SK-N-MC (cell line): ENCODE measurements around the gene IRGQ.

ENCODE experiments used
- EZH2 ChIP-seq: fragments of 200-600 bp; sonication (generic); IDR thresholded peaks from one replicate; pipeline ENCODE4 v1.6.1; 2017; ENCODE audit warnings: antibody characterized with exemption
- POLR2AphosphoS5 ChIP-seq: IDR thresholded peaks from 2 replicates; pipeline ENCODE4 v1.6.1; 2012; ENCODE audit warnings: mild to moderate bottlenecking, low read depth, low read length, borderline replicate concordance

DNA sequence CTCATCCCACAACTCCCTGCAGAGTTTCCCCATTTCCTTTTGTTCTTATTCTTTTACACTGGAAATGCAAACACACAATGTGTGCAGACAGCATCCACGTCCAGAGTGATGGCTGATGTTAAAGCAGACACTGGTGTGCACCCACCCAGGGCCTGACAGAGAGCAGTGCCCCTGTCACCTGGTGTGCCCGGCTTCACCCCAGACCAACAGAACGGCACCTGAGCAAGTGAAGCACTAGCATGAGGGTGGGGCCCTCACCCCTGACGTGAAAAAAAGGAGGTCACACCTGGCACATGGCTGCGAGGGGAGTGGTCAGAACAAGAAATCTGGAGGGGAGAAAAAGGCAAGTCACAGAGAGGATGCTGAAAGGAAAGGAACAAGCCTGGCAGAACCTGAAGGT is 50.7 kb downstream of the IRGQ start:
- TF ChIP-seq EZH2 (no peak), POLR2AphosphoS5 (no peak)
